PC-3 (cell line): ENCODE data around the gene RALB. TPM values are rescaled to one million over a fixed set of nuclear protein-coding genes. Genes with fewer than 3 reads are reported as not detected.

Source experiments
- ATAC-seq: fragments of 200-7000 bp; cut with Tn5 transposase; 2 replicates; pipeline ENCODE4 v1.9.1; 2020; ENCODE audit warnings: mild to moderate bottlenecking, moderate library complexity
- BruUV-seq: library from RNA; stranded (reverse); fragments of 400-500 nt; replicated peaks from 2 replicates; lab custom pipeline; 2021; lab: Mats Ljungman, UMichigan
- CTCF ChIA-PET: fragments of 300-600 bp; sonication (Branson Sonifier 250); formaldehyde crosslinking; loops from one replicate; lab custom pipeline; 2022; ENCODE audit warnings: antibody characterized with exemption; lab: Charles Lee
- POLR2A ChIA-PET: fragments of 300-600 bp; sonication (Branson Sonifier 250); formaldehyde crosslinking; loops from one replicate; lab custom pipeline; 2022; ENCODE audit warnings: antibody characterized with exemption; ENCODE audit not compliant: unreplicated experiment; lab: Charles Lee
- DNase-seq: peaks from one replicate; pipeline ENCODE4 v3.0.0-alpha.2; 2015
- H2AFZ ChIP-seq: fragments of 300-600 bp; sonication (generic); 2 replicates; pipeline ENCODE4 v1.6.0; 2016; ENCODE audit warnings: antibody characterized with exemption, low read length
- H3F3A ChIP-seq: fragments of 300-600 bp; sonication (generic); one replicate; pipeline ENCODE4 v1.6.0; 2017; ENCODE audit warnings: antibody characterized with exemption, low read length, control low read depth, mild to moderate bottlenecking; ENCODE audit not compliant: unreplicated experiment
- H3K27ac ChIP-seq: fragments of 300-600 bp; sonication (generic); 2 replicates; pipeline ENCODE4 v1.5.1; 2016; ENCODE audit warnings: mild to moderate bottlenecking, low read length
- H3K27me3 ChIP-seq: fragments of 300-600 bp; sonication (generic); 2 replicates; pipeline ENCODE4 v1.6.1; 2016; ENCODE audit warnings: low read length, mixed read lengths
- H3K36me3 ChIP-seq: fragments of 300-600 bp; sonication (generic); 2 replicates; pipeline ENCODE4 v1.6.1; 2016; ENCODE audit warnings: low read depth, mixed run types, low read length, mixed read lengths
- H3K4me1 ChIP-seq: fragments of 300-600 bp; sonication (generic); 2 replicates; pipeline ENCODE4 v1.5.1; 2016; ENCODE audit warnings: low read length; ENCODE audit not compliant: insufficient read depth
- H3K4me2 ChIP-seq: fragments of 300-600 bp; sonication (generic); 2 replicates; pipeline ENCODE4 v1.6.0; 2016; ENCODE audit warnings: low read length
- H3K4me3 ChIP-seq: fragments of 300-600 bp; sonication (generic); 2 replicates; pipeline ENCODE4 v1.5.1; 2016; ENCODE audit warnings: mild to moderate bottlenecking, low read length, mixed read lengths
- H3K79me2 ChIP-seq: fragments of 300-600 bp; sonication (generic); 2 replicates; pipeline ENCODE4 v1.6.1; 2017; ENCODE audit warnings: low read length, mixed read lengths
- H3K9ac ChIP-seq: fragments of 300-600 bp; sonication (generic); 2 replicates; pipeline ENCODE4 v1.6.0; 2016; ENCODE audit warnings: mild to moderate bottlenecking, low read length
- H3K9me2 ChIP-seq: fragments of 300-600 bp; sonication (generic); replicated peaks from 2 replicates; pipeline ENCODE4 v1.6.1; 2016; ENCODE audit warnings: mixed run types, low read length, mixed read lengths
- H3K9me3 ChIP-seq: fragments of 300-600 bp; sonication (generic); 2 replicates; pipeline ENCODE4 v1.6.1; 2016; ENCODE audit warnings: low read length, mixed read lengths
- H4K20me1 ChIP-seq: fragments of 300-600 bp; sonication (generic); 2 replicates; pipeline ENCODE4 v1.6.1; 2016; ENCODE audit warnings: low read length, mixed read lengths
- EZH2 ChIP-seq: fragments of 300-600 bp; sonication (generic); IDR thresholded peaks from one replicate; pipeline ENCODE4 v1.6.1; 2017; ENCODE audit warnings: antibody characterized with exemption, mild to moderate bottlenecking, low read length; ENCODE audit not compliant: unreplicated experiment
- EZH2phosphoT487 ChIP-seq: fragments of 300-600 bp; sonication (generic); IDR thresholded peaks from 2 replicates; pipeline ENCODE4 v1.6.1; 2018; ENCODE audit warnings: mild to moderate bottlenecking, antibody characterized with exemption, low read length, borderline replicate concordance
- intact Hi-C: fragments of 100-400 bp; cut with micrococcal nuclease; formaldehyde crosslinking; loops from 2 replicates; pipeline ENCODE4 v1.9.0; 2023
- total RNA-seq: library from RNA; depleted of rRNA; stranded (reverse); fragments of >200 nt; gene quantifications from 2 replicates; pipeline ENCODE4 v1.2.3, GENCODE V29; 2014
- TF ChIP-seq, protein P1 (sequence below): fragments of 300-600 bp; sonication (generic); conservative IDR thresholded peaks from 2 replicates; pipeline ENCODE4 v1.5.1; 2017; ENCODE audit warnings: antibody characterized with exemption, low read depth, mild to moderate bottlenecking, low read length

RALB gene
- total RNA-seq, 1 experiment from 2014 or later, result 57.9 TPM

DNA sequence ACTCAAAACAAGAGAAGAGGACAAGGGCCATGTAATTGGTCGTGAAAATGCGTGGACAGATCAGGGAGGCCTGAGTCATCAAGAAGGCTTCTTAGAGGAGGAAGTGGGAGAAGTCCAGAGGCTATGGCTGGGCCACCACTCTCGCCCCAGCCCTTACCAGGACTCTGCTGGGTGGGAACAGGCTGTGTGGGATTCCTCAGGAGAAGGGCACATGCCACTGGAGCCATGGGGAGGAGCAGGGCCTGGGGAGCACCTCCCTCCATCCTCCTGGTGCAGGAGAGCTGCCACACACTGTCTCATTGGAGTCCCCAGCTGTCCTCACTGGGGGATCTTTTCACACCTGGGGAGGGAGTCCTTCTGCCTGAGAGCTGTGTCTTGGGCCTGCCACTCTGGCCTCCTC lies 9.4 kb upstream of the RALB start:
- ATAC-seq, result no peak
- H3K9ac ChIP-seq, result no peak overlapping the region

DNA sequence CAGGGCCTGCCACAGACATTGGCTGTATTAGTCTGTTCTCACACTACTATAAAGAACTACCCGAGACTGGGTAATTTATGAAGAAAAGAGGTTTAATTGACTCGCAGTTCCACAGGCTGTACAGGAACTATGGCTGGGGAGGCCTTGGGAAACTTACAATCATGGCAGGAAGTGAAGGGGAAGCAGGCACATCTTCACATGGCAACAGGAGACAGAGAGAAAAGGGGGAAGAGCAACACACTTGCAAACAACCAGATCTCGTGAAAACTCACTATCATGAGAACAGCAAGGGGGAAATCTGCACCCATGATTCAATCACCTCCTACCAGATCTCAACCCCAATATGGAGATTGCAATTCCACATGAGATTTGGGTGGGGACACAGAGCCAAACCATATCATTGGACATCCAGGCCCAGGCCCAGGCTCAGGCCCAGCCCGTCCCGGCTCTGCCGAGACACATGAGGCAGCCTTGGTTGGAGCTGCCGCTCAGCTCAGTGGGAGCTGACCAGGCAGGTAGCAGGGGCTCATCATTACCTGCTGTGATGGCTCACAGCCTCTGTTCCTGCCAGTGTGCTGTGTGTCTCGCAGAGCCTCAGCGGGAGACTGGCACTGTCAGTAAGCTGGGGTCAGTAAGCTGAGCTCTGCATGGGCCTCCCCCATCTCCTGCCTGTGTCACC lies 8.6 kb upstream of the RALB start:
- no peaks in the 10 kb centered on the region for H4K20me1 ChIP-seq
- no peak overlapping the region for H3K27ac ChIP-seq
- no peaks in the 10 kb centered on the region for H3K36me3 ChIP-seq
- H3K27me3 ChIP-seq, result no peaks in the 10 kb centered on the region
- H3K4me3 ChIP-seq, result no peak overlapping the region
- H3K9me2 ChIP-seq, result no peaks in the 10 kb centered on the region
- H3K9ac ChIP-seq, result no peak overlapping the region
- H3F3A ChIP-seq, result no peaks in the 10 kb centered on the region
- H3K4me2 ChIP-seq, result no peak overlapping the region
- no TSS peak for BruUV-seq
- H3K4me1 ChIP-seq, result peaks cover 40% of the 10 kb centered on the region
- H2AFZ ChIP-seq, result no peak overlapping the region
- no peak for DNase-seq
- POLR2A ChIA-PET, result no interaction called here
- CTCF ChIA-PET, result interaction anchor here (0.6 kb wide), 1 partner anchor 100 kb away, joined by 7 read pairs; no protein-coding TSS in a partner anchor
- H3K9me3 ChIP-seq, result no peaks in the 10 kb centered on the region
- TF ChIP-seq, protein P1, sequence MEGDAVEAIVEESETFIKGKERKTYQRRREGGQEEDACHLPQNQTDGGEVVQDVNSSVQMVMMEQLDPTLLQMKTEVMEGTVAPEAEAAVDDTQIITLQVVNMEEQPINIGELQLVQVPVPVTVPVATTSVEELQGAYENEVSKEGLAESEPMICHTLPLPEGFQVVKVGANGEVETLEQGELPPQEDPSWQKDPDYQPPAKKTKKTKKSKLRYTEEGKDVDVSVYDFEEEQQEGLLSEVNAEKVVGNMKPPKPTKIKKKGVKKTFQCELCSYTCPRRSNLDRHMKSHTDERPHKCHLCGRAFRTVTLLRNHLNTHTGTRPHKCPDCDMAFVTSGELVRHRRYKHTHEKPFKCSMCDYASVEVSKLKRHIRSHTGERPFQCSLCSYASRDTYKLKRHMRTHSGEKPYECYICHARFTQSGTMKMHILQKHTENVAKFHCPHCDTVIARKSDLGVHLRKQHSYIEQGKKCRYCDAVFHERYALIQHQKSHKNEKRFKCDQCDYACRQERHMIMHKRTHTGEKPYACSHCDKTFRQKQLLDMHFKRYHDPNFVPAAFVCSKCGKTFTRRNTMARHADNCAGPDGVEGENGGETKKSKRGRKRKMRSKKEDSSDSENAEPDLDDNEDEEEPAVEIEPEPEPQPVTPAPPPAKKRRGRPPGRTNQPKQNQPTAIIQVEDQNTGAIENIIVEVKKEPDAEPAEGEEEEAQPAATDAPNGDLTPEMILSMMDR, result no peak
- TF ChIP-seq EZH2, result no peak
- no peak for TF ChIP-seq EZH2phosphoT487
- intact Hi-C loops, result no loop called here
- ATAC-seq, result no peak
- no peaks in the 10 kb centered on the region for H3K79me2 ChIP-seq

More for the DNA sequence above, 9.4 kb upstream of the RALB start:
- ChIA-PET CTCF (no interaction called here), POLR2A (no interaction called here)
- no peak for DNase-seq
- no peak overlapping the region for H3K4me3 ChIP-seq
- H3K9me2 ChIP-seq, result no peaks in the 10 kb centered on the region
- H2AFZ ChIP-seq, result peak overlapping the region; percentile 49; the same call in 1 of the 2 replicates
- H3K27me3 ChIP-seq, result no peaks in the 10 kb centered on the region
- TF ChIP-seq, protein P1, result no peak
- TF ChIP-seq EZH2, result no peak
- TF ChIP-seq EZH2phosphoT487, result no peak
- H3K4me2 ChIP-seq, result no peak overlapping the region
- intact Hi-C loops, result no loop called here
- H3F3A ChIP-seq, result peaks cover 2% of the 10 kb centered on the region
- H3K79me2 ChIP-seq, result no peaks in the 10 kb centered on the region
- H3K4me1 ChIP-seq, result peaks cover 47% of the 10 kb centered on the region
- no peaks in the 10 kb centered on the region for H4K20me1 ChIP-seq
- no peak overlapping the region for H3K27ac ChIP-seq
- H3K36me3 ChIP-seq, result no peaks in the 10 kb centered on the region
- no peaks in the 10 kb centered on the region for H3K9me3 ChIP-seq
- BruUV-seq, result no TSS peak
